K562 (cell line): ENCODE measurements around the gene PPM1N. TPM values are rescaled to one million over a fixed set of nuclear protein-coding genes. Genes with fewer than 3 reads are reported as not detected.

Source experiments
- BRD4 ChIP-seq: fragments of 200-600 bp; sonication (generic); IDR thresholded peaks from 2 replicates; pipeline ENCODE4 v1.6.1; 2017; ENCODE audit warnings: inconsistent platforms
- BRF1 ChIP-seq: IDR thresholded peaks from 3 replicates; pipeline ENCODE4 v1.6.1; 2011; ENCODE audit warnings: borderline replicate concordance, mild to moderate bottlenecking; ENCODE audit not compliant: insufficient read length; ENCODE audit errors: extremely low read depth
- CREBBP ChIP-seq: IDR thresholded peaks from one replicate; pipeline ENCODE4 v1.6.1; 2012; ENCODE audit warnings: low read depth, mild to moderate bottlenecking, control low read depth, inconsistent platforms, low read length
- DMBX1 ChIP-seq: fragments of 250-450 bp; sonication (Bioruptor Pico); IDR thresholded peaks from 2 replicates; pipeline ENCODE4 v1.8.0; 2022; ENCODE audit warnings: inconsistent platforms, mild to moderate bottlenecking, moderate library complexity, borderline replicate concordance
- EGR1 ChIP-seq: fragments of 450-650 bp; conservative IDR thresholded peaks from 2 replicates; pipeline ENCODE4 v1.6.1; 2017; ENCODE audit warnings: mild to moderate bottlenecking
- FOSL1 ChIP-seq: fragments of 200-800 bp; sonication (Bioruptor generic); conservative IDR thresholded peaks from 2 replicates; pipeline ENCODE4 v1.6.1; 2016; ENCODE audit warnings: missing genetic modification characterization, missing compliant biosample characterization
- HES1 ChIP-seq: fragments of 450-650 bp; IDR thresholded peaks from 2 replicates; pipeline ENCODE4 v1.6.1; 2016; ENCODE audit warnings: low read depth, mild to moderate bottlenecking, moderate library complexity
- KHSRP ChIP-seq: fragments of 450-650 bp; IDR thresholded peaks from 2 replicates; pipeline ENCODE4 v1.6.1; 2017
- KLF16 ChIP-seq: IDR thresholded peaks from 2 replicates; pipeline ENCODE4 v1.6.1; 2016; ENCODE audit warnings: antibody characterized with exemption
- MAX ChIP-seq: sonication (generic); formaldehyde crosslinking; IDR thresholded peaks from 2 replicates; pipeline ENCODE4 v1.9.0; 2022; ENCODE audit warnings: mild to moderate bottlenecking, missing genetic modification reagents
- MCM2 ChIP-seq: fragments of 450-650 bp; IDR thresholded peaks from 2 replicates; pipeline ENCODE4 v1.6.1; 2017; ENCODE audit warnings: low read depth, mild to moderate bottlenecking
- NCOA1 ChIP-seq: fragments of 450-650 bp; IDR thresholded peaks from 2 replicates; pipeline ENCODE4 v1.6.1; 2016; ENCODE audit warnings: low read depth
- NEUROD1 ChIP-seq: fragments of 150-350 bp; IDR thresholded peaks from 2 replicates; pipeline ENCODE4 v1.6.1; 2014; ENCODE audit warnings: borderline replicate concordance, low read length, low read depth; ENCODE audit not compliant: partially characterized antibody
- NFATC3 ChIP-seq: fragments of 450-650 bp; IDR thresholded peaks from 2 replicates; pipeline ENCODE4 v1.6.1; 2017; ENCODE audit warnings: mild to moderate bottlenecking
- NONO ChIP-seq, 2 experiments: fragments of 200-400 bp in 1 of 2; fragments of 450-650 bp in 1 of 2; formaldehyde crosslinking in 1 of 2; IDR thresholded peaks; 2 replicates each; pipeline ENCODE4 v1.6.1; 2017; ENCODE audit warnings: low read depth in 2 of 2, mild to moderate bottlenecking in 2 of 2, moderate library complexity in 2 of 2, low read length in 1 of 2
- PCBP2 ChIP-seq: fragments of 200-400 bp; formaldehyde crosslinking; IDR thresholded peaks from 2 replicates; pipeline ENCODE4 v1.6.1; 2018; ENCODE audit warnings: low read length, low read depth, mild to moderate bottlenecking, moderate library complexity; ENCODE audit not compliant: poor library complexity, severe bottlenecking
- PHF21A ChIP-seq: fragments of 450-650 bp; IDR thresholded peaks from 2 replicates; pipeline ENCODE4 v1.6.1; 2017; ENCODE audit warnings: low read depth, borderline replicate concordance
- POLR2A ChIP-seq: fragments of 450-650 bp; conservative IDR thresholded peaks from 2 replicates; pipeline ENCODE4 v1.6.1; 2016
- RBBP5 ChIP-seq: fragments of 200-600 bp; sonication (generic); IDR thresholded peaks from 2 replicates; pipeline ENCODE4 v1.6.1; 2012; ENCODE audit warnings: borderline replicate concordance, mild to moderate bottlenecking, low read length, control low read depth, inconsistent platforms; ENCODE audit not compliant: insufficient read depth, poor library complexity, severe bottlenecking
- TAL1 ChIP-seq: fragments of 450-650 bp; IDR thresholded peaks from 2 replicates; pipeline ENCODE4 v1.6.1; 2016; ENCODE audit warnings: mild to moderate bottlenecking
- TBL1XR1 ChIP-seq, 2 experiments: IDR thresholded peaks; 2 replicates each; pipeline ENCODE4 v1.6.1; 2012; ENCODE audit warnings: improper control_type of control experiment in 2 of 2, low read length in 2 of 2, mild to moderate bottlenecking in 1 of 2
- ZNF140 ChIP-seq: fragments of 250-450 bp; sonication (Bioruptor Pico); IDR thresholded peaks from 2 replicates; pipeline ENCODE4 v1.8.0; 2021; ENCODE audit warnings: moderate library complexity, mild to moderate bottlenecking, inconsistent platforms
- ZNF282 ChIP-seq: sonication (generic); formaldehyde crosslinking; IDR thresholded peaks from 2 replicates; pipeline ENCODE4 v1.8.1; 2023; ENCODE audit warnings: missing genetic modification reagents
- ZNF766 ChIP-seq: fragments of 200-800 bp; sonication (Bioruptor generic); conservative IDR thresholded peaks from 2 replicates; pipeline ENCODE4 v1.6.1; 2016; ENCODE audit warnings: missing genetic modification characterization, missing compliant biosample characterization
- polyA plus RNA-seq, 8 experiments: library from polyadenylated mRNA; depleted of rRNA in 4 of 8; stranded (reverse) in 5 of 8; unstranded in 3 of 8; fragments of >200 nt; fragmentation: Nextera tagmentation in 2 of 8; fragmentation: Illumina TruSeq in 1 of 8; extraction: Ambion mirVana in 2 of 8; extraction: Trizol in 1 of 8; gene quantifications; 2 replicates each; pipeline versions ENCODE4 v1.2.1 to v1.2.3, GENCODE V29; 2011 to 2014; ENCODE audit warnings: inconsistent platforms in 1 of 8, missing spikeins in 1 of 8
- total RNA-seq, 7 experiments: library from RNA; depleted of rRNA in 6 of 7; stranded (reverse); fragments of >200 nt in 6 of 7; fragmentation: Illumina TruSeq in 2 of 7; extraction: Trizol in 2 of 7; gene quantifications; 2 replicates each; pipeline versions ENCODE4 v1.2.1 to v1.2.3, GENCODE V29; 2011 to 2021; ENCODE audit warnings: low replicate concordance in 1 of 7
- TF ChIP-seq, protein P1 (sequence below), 2 experiments: fragments of 450-650 bp in 1 of 2; sonication (generic) in 1 of 2; formaldehyde crosslinking in 1 of 2; IDR thresholded peaks in 1 of 2; conservative IDR thresholded peaks in 1 of 2; 2 replicates each; pipeline versions ENCODE4 v1.6.1 to v1.8.1; 2016 to 2023; ENCODE audit warnings: mild to moderate bottlenecking in 2 of 2, moderate library complexity in 2 of 2, inconsistent platforms in 1 of 2, missing genetic modification reagents in 1 of 2
- TF ChIP-seq, protein P2 (sequence below): fragments of 450-650 bp; conservative IDR thresholded peaks from 2 replicates; pipeline ENCODE4 v1.6.1; 2016; ENCODE audit warnings: missing genetic modification characterization, low read depth, mild to moderate bottlenecking, control low read depth, missing compliant biosample characterization

Gene PPM1N
- total and polyA plus RNA-seq, 9 of the 15 experiments (the other 6 are each of a cell fraction or from before 2014, with no cell fraction given): 4.5 to 15.6 (median 8.7) TPM

GRCh38 chr19:45506246-45506988 lies 8.2 kb downstream of the PPM1N start (continued):
- 0 out of 2 replicates have a peak, but pooled peaks have one; percentile 35 for TF ChIP-seq KLF16
- no peak for TF ChIP-seq ZNF140 (CRISPR knock-in tag)
- TF ChIP-seq PCBP2: no peak
- peak; percentile 97 for TF ChIP-seq EGR1
- TF ChIP-seq NCOA1: peak; percentile 42; the same call in 1 of the 2 replicates
- TF ChIP-seq CREBBP: no peak
- peak; percentile 60; the same call in 1 of the 2 replicates for TF ChIP-seq PHF21A
- TF ChIP-seq NFATC3: no peak
- TF ChIP-seq HES1: no peak
- TF ChIP-seq NONO (IDR thresholded peaks at IDR 0.05; ENCODE audit: low read depth in 2 of 2, low read length in 1 of 2): 0 out of 4 replicates have a peak, but pooled peaks of 1 of the 2 experiments have one; percentile 79
- TF ChIP-seq, protein P1, sequence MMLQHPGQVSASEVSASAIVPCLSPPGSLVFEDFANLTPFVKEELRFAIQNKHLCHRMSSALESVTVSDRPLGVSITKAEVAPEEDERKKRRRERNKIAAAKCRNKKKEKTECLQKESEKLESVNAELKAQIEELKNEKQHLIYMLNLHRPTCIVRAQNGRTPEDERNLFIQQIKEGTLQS (IDR thresholded peaks at IDR 0.05): peak; percentile 99
- TF ChIP-seq, protein P1 (CRISPR knock-in tag; conservative IDR thresholded peaks at IDR 0.05): peak; percentile 82
- TF ChIP-seq DMBX1 (CRISPR knock-in tag): 0 out of 2 replicates have a peak, but pooled peaks have one; percentile 43
- TF ChIP-seq BRD4: no peak
- TF ChIP-seq, protein P2, sequence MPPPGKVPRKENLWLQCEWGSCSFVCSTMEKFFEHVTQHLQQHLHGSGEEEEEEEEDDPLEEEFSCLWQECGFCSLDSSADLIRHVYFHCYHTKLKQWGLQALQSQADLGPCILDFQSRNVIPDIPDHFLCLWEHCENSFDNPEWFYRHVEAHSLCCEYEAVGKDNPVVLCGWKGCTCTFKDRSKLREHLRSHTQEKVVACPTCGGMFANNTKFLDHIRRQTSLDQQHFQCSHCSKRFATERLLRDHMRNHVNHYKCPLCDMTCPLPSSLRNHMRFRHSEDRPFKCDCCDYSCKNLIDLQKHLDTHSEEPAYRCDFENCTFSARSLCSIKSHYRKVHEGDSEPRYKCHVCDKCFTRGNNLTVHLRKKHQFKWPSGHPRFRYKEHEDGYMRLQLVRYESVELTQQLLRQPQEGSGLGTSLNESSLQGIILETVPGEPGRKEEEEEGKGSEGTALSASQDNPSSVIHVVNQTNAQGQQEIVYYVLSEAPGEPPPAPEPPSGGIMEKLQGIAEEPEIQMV (tag): no peak
- TF ChIP-seq RBBP5: peak; percentile 25
- TF ChIP-seq ZNF282: no peak
- TF ChIP-seq BRF1: no peak
- peak; percentile 85 for TF ChIP-seq POLR2A
- TF ChIP-seq FOSL1 (tag): peak; percentile 98
- peak; percentile 85 for TF ChIP-seq KHSRP
- TF ChIP-seq TBL1XR1 (IDR thresholded peaks at IDR 0.05; ENCODE audit: low read length in 2 of 2): peak in 1 of 2 experiments; percentile 56; a peak in 1 of 4 replicates
- no peak for TF ChIP-seq TAL1
- peak; percentile 79; the same call in 1 of the 2 replicates for TF ChIP-seq ZNF766 (CRISPR knock-in tag)
- TF ChIP-seq MCM2: no peak
- peak; percentile 17 for TF ChIP-seq NEUROD1
- TF ChIP-seq MAX (CRISPR knock-in tag): peak; percentile 79
